ENCODE measurements around the gene FIG4. TPM values are rescaled to one million over a fixed set of nuclear protein-coding genes. Genes with fewer than 3 reads are reported as not detected.

FIG4 gene
- total and polyA plus RNA-seq, 2 of the 13 experiments (the other 11 are each of a cell fraction or from before 2014, with no cell fraction given) = 5.5 to 7.9 TPM

Other genes with a start within 250 kb of the FIG4 start
- 1.9 and 6.9 TPM in 2 replicates for gene MICAL1, start 235.5 kb upstream of the FIG4 start, total RNA-seq (2016; rRNA removed; fragmentation: Illumina TruSeq; extraction: Trizol)
- gene MICAL1, start 235.5 kb upstream of the FIG4 start, polyA plus RNA-seq (2011; rRNA removed) = 39.0 and 48.0 TPM in 2 replicates
- gene ZBTB24, start 208.1 kb upstream of the FIG4 start, total RNA-seq (2016; rRNA removed; fragmentation: Illumina TruSeq; extraction: Trizol) = 6.2 and 8.7 TPM in 2 replicates
- gene ZBTB24, start 208.1 kb upstream of the FIG4 start, polyA plus RNA-seq (2011; rRNA removed) = 1.5 and 1.6 TPM in 2 replicates
- gene AK9, start 94 bp upstream of the FIG4 start, total RNA-seq (2016; rRNA removed; fragmentation: Illumina TruSeq; extraction: Trizol) = 4.8 and 7.1 TPM in 2 replicates
- gene AK9, start 94 bp upstream of the FIG4 start, polyA plus RNA-seq (2011; rRNA removed) = 2.6 and 3.2 TPM in 2 replicates

Measured in HepG2 (cell line).